Stimulated activated CD4-positive, alpha-beta T cell treated with anti-CD3 and anti-CD28 coated beads, Interleukin-4, amount 100 ng/mL, for 4 hours (primary cell): ENCODE measurements around the gene NTNG2.
A peak's percentile ranks its signal among the peaks of the same experiment; 100 is the strongest.

ENCODE experiments used
- DNase-seq, 2 experiments: peaks; one replicate each; pipeline ENCODE4 v3.0.0-alpha.2; 2020

NTNG2 gene

GRCh38 chr9:132147839-132148238 is 14.0 kb upstream of the NTNG2 start:
- no peak for DNase-seq

GRCh38 chr9:132150256-132150655 is 11.6 kb upstream of the NTNG2 start:
- DNase-seq, result no peak

DNA sequence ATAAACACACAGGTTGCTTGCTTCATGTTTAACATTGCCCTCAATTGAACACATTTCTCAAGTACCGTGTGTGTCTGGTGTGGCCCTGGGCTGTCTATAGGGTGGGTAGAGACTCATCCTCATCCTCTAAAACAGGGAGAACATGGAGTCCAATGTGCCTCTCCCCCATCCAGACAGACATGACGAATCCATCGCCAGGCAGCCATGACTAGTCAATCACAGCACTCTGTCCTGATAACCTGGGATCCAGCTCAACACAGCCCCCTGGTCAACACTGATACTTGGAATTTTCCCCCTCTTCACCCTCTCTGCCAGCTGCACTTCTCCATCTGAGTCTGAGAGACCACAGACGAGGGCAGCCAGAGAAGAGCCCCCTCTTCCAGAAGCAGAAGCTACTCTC is 10.7 kb upstream of the NTNG2 start:
- no peak for DNase-seq

- no peak for DNase-seq
Observed at GRCh38 chr9:132152231-132152630, 9.6 kb upstream of the NTNG2 start.

DNA sequence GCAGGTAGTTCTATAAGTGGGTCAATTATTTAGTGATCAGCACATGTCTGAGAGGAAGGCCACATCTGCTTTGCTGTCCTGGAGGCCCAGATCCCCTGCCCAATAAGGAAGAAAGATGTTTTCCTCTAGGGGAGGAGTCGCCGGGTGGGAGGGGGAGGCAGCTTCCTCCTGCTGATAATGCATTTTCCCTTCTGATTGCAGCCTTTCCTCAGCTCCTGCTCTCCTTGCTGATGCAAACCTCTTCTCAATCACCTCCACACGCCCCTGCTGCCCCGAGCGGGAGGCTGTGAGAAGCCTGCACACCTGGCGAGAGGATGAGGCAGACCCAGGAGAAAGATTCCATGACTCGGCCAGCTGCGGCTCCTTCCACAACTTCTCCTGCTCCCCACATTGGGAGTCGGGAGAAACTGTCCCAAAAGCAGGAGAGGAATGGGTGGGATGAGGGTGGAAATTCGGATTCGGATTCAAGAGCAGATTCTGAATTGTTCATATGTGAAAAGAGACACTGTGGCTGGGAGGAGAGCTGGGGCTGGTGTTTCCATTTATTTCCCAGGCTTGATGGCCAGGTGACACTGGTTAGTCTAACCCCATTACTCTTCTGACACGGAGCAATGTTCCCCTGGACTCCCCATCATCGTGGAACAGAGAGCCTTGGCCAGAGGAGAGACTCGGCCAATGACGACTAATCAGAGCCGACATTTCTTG is 6.8 kb upstream of the NTNG2 start:
- DNase-seq, result no peak

- no peak for DNase-seq
Observed at GRCh38 chr9:132155568-132155895, 6.3 kb upstream of the NTNG2 start.

GRCh38 chr9:132156262-132156661 is 5.6 kb upstream of the NTNG2 start:
- no peak for DNase-seq

DNA sequence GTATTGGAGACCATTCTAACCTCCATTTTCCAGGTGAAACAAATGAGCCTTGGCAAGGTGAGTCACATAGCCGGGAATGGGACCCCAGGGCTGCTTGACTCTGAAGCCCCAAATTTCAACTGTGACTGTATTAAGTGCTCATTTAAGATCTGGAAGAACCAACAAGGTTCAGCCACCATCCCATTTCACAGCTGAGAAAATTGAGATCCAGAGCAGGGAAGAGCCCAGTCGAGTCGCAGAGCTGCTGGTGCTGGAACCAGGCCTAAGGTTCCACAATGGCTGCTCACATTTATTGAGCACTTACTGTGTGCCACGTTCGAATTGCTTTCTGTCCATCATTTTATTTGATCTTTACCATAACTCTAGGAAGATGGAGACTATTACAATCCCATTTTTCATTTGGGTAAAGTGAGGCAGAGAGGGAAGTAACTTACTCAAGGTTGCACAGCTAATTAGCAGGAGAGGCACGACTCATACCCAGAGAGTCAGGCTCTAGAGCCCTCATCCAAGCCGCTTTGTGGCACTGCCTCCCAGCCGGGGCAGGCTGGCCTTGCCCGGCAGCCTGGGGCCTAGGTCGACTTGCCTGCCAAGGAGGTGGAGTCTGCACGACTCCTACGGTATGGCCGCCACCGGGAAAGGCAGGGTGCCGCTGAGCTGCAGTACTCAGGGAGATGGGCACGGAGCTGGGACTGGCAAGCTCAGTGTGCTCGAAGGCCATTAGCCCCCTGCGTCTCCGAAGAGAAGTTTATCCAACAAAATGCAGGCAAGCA is 4.3 kb upstream of the NTNG2 start:
- DNase-seq, result no peak

DNA sequence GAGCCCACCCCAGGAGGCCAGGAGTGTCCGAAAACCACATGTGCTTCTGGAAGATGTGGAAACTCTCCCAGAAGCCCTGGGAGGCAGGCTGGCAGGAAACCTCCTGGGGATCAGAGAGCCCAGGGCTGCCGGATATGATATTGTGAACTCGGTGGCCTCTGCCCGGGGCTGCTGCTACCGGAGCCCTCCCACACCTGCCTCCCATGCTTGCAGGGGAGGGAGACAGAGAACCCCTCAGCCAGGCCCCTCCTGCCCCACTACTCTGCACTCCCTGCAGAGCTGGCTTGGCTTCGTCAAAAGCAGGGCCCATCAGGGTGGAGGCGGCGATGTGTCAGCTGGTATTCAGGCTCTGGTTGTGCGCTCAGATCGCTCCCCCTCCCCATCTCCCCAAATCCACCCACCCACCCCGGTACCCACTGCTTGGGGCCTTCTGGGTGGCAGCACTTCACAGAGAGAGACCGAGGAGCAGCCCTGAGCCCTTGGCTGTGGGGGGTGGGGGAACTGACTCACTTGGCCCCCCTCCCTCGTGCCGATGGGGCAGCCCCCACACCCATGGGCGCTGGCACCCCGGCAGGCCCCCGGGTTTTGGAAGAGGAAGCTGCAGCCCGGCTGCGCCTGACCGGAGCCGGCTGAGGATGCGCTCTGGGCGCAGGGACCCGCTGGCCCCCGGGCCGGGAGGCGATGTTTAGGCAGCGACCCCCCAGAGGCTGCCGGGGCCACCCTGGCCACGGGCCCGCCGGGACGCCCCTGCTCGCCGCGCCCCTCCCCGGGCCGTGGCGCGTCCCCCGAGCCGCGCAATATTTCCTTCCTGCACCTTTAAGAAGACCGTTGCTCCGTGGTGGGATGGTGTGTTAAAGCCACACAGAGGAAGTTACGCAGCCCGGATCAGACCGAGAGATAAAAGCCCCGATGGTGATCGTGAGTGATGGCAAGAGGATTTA is 786 bp upstream of the NTNG2 start:
- DNase-seq, result peak; percentile 41 to 64

- DNase-seq, result no peak
Observed at GRCh38 chr9:132162764-132163456, 1.1 kb downstream of the NTNG2 start.

DNA sequence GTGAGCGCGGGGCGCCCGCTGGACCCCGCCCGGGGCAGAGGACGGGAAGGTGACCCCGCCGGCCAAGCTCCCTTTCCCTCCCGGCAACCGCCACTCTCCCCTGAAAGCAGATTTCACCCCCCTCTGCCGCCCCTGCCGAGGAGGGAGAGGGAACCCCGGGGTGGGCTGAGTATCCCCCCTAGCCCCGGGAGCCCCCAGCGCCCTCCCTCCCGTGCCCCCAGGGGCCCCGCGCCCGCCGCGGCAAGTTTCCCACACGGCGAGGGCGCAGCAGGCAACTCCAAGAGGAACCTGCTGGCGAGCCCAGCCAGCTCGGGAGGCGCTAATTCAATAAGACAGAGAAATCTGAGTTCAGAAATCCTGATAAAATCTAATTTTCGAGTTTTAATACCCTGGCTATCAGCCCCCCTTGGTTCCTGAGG is 1.6 kb downstream of the NTNG2 start:
- DNase-seq, result no peak

DNA sequence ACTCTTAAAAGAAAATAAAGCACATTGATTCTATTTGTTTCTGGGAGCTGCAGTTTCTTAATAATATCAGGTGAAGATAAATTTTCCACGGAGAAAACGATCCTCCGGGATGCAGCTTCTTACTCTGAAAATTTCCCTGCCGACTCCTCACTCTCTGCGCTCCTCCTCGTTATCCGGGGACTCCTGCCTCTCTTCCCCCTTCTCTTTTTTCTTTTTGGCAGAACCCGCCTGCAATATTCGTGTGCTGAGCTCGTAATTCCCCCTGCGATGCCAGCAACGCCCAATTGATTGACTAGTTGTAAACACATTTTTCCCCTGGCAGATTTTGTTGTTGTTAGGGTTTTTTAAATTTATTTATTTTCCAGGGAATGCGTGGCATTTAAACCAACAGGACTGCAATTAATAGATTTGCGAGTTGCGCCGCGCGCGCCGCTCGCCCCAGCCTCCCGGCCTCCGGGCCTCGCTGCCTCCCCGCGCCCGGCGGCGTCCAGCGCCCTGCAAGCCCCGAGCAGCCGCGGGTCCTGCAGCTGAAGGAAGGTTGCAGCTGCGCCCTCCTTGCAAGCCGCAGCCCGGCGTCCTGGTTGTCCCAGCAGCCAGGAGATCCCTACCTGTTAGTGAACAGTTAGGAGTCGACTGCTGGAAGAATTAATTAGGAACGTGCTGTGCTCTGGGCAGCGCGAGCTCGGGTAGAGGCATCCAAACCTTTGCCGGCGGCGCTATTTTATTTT is 2.2 kb downstream of the NTNG2 start:
- DNase-seq, result no peak

DNA sequence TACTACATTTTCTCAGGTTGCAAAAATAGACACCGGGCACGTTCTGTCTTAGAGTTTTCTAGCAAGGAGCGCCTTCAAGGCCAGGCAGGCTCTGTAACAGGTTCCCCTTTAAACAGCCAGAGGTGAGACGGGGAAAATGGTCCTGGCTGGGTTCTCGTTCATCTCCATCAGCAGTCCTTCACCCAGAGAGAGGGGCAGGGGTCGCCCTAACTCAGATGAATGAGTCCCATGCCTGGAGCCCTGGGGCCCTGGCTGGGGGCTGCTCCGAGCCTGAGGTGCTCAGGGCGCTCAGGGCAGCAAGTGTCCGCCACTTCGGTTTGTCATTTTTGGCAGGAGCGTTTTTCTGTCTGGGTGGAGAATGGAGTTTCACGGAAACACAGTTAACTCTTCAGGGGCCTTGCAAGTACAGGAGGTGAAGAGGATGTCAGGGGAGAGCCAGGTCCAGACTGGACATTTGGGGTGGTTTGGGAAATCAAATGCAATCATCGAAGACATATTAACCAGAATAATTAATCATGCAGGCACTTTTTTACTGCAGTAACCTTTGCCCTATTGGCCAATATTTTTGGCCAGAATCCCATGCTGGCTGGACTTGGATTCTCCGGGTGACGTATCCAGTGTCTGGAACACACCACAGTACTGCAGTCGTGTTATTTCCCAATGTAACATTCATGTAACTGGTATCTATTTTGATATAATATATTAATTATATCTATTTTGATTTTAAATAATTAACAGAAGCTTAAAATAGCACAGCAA is 2.9 kb downstream of the NTNG2 start:
- no peak for DNase-seq

DNA sequence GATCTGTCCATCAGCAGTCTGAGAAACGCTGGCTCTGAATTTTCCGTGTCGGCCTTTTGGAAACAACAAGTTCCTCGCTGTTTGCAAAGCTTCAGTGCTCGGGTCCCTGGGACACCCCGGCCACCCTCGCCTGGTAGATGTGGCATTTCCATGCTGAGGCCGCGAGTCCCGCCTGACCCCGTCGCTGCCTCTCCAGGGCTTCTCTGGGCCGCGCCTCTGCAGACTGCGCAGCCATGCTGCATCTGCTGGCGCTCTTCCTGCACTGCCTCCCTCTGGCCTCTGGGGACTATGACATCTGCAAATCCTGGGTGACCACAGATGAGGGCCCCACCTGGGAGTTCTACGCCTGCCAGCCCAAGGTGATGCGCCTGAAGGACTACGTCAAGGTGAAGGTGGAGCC is 4.7 kb downstream of the NTNG2 start:
- DNase-seq, result no peak

GRCh38 chr9:132167192-132167591 is 5.3 kb downstream of the NTNG2 start:
- DNase-seq, result no peak

- DNase-seq, result no peak
Observed at GRCh38 chr9:132168347-132168746, 6.5 kb downstream of the NTNG2 start.

- no peak for DNase-seq
Observed at GRCh38 chr9:132168851-132169250, 7.0 kb downstream of the NTNG2 start.

- DNase-seq, result peak; percentile 33 to 64
Observed at GRCh38 chr9:132169672-132170392, 8.0 kb downstream of the NTNG2 start.

GRCh38 chr9:132171702-132172101 is 9.8 kb downstream of the NTNG2 start:
- DNase-seq, result no peak

DNA sequence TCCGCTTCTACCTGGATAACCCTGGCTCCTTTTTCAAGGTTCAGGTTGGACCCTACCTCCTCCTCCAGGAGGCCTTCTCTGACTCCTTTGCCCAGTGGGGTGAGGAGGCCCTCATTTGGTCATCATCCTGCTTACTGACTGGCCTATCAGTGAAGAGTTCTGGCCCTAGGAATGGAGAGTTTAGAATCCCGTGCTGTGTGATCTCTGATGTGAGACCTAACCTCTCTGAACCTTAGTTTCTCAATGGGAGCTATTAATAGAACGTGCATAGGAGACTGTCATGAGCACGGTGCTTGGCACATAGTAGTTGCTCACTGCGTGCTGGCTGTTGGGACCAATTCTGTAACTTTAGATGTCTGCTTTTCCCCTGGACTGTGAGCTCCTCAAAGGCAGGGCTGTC is 10.3 kb downstream of the NTNG2 start:
- no peak for DNase-seq

DNA sequence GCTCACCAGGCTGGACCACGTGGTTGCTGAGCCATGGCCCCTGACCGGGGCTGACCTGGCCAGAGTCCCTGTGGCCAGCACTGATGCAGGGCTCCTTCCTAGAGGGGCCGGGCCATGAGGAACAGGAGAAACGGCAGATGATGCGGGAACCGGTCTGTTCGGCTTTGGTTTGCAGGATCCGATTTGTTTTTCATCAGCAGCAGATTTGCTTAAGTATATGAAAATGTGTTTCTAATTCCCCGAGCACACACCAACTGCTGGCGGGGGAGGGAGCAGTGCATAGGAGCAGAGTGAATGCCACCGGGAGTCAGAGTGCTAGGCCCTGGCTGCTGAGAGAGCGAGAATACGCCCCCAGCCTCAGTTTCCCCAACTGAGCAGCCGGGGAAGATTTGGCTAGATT is 13.6 kb downstream of the NTNG2 start:
- no peak for DNase-seq
